ENCODE data around the gene LUM. TPM values are rescaled to one million over a fixed set of nuclear protein-coding genes. Genes with fewer than 3 reads are reported as not detected.

LUM gene
- polyA plus RNA-seq, 1 of the 3 experiments (the other 2 are of a cell fraction) = 30.6 TPM

- TF ChIP-seq REST (IDR thresholded peaks at IDR 0.05; ENCODE audit: low read depth, low read length) = no peak
- no peak for TF ChIP-seq TCF12 (IDR thresholded peaks at IDR 0.05)
These were observed 15.2 kb upstream of the LUM start (continued) for GRCh38 chr12:91126516-91126915.

GRCh38 chr12:91123236-91123916 is 12.1 kb upstream of the LUM start:
- H3K36me3 ChIP-seq (replicated peaks in 1 of 2; ENCODE audit: control insufficient read depth in 1 of 2, insufficient read depth in 2 of 2, low read length in 1 of 2) = no peaks in the 10 kb centered on the region
- DNase-seq = no peak
- no peak overlapping the region for H3K4me3 ChIP-seq (ENCODE audit: low read depth in 2 of 2, low read length in 1 of 2)
- ChIA-PET CTCF (no interaction called here), POLR2A (no interaction called here)
- H4K20me1 ChIP-seq (ENCODE audit: insufficient read depth) = no peaks in the 10 kb centered on the region
- peak overlapping the region in 1 of 2 experiments; percentile 36; a peak in 1 of 4 replicates for H3K27ac ChIP-seq (ENCODE audit: low read depth in 2 of 2, low read length in 1 of 2)
- 85% methylated on average over 5 of the region's 5 CpGs for WGBS (ENCODE audit: low lambda C conversion rate)
- no peak overlapping the region for H3K9ac ChIP-seq
- no peaks in the 10 kb centered on the region for H3K9me2 ChIP-seq
- no peak overlapping the region for H3K4me2 ChIP-seq
- H2AFZ ChIP-seq (ENCODE audit: low read depth) = no peak overlapping the region
- H3K27me3 ChIP-seq (ENCODE audit: insufficient read depth) = no peaks in the 10 kb centered on the region
- no peaks in the 10 kb centered on the region for H3K79me2 ChIP-seq (ENCODE audit: insufficient read depth)
- H3F3A ChIP-seq (replicated peaks; ENCODE audit: insufficient read depth) = peaks cover 12% of the 10 kb centered on the region
- H3K9me3 ChIP-seq = no peaks in the 10 kb centered on the region
- TF ChIP-seq NRF1 (IDR thresholded peaks at IDR 0.05; ENCODE audit: low read depth, low read length) (no peak), GABPA (IDR thresholded peaks at IDR 0.05; ENCODE audit: low read depth) (no peak), TEAD4 (IDR thresholded peaks at IDR 0.05; ENCODE audit: borderline replicate concordance, insufficient read depth) (no peak)
- peaks cover 0 to 7% of the 10 kb centered on the region in 2 experiments; a peak in 2 of 4 replicates for H3K4me1 ChIP-seq (ENCODE audit: control insufficient read depth in 1 of 2, insufficient read depth in 2 of 2, low read depth in 1 of 2, low read length in 1 of 2)

GRCh38 chr12:91120781-91121180 is 9.5 kb upstream of the LUM start:
- Histone ChIP-seq H3K27me3 (ENCODE audit: insufficient read depth) (no peaks in the 10 kb centered on the region), H2AFZ (ENCODE audit: low read depth) (no peak overlapping the region), H3K4me3 (ENCODE audit: low read depth in 2 of 2, low read length in 1 of 2) (no peak overlapping the region), H3K9me2 (no peaks in the 10 kb centered on the region), H3K27ac (ENCODE audit: low read depth in 2 of 2, low read length in 1 of 2) (no peak overlapping the region), H3K9ac (no peak overlapping the region), H3K9me3 (no peaks in the 10 kb centered on the region), H3F3A (replicated peaks; ENCODE audit: insufficient read depth) (peaks cover 4% of the 10 kb centered on the region), H3K79me2 (ENCODE audit: insufficient read depth) (no peaks in the 10 kb centered on the region), H3K36me3 (replicated peaks in 1 of 2; ENCODE audit: control insufficient read depth in 1 of 2, insufficient read depth in 2 of 2, low read length in 1 of 2) (no peaks in the 10 kb centered on the region), H3K4me1 (ENCODE audit: control insufficient read depth in 1 of 2, insufficient read depth in 2 of 2, low read depth in 1 of 2, low read length in 1 of 2) (no peaks in the 10 kb centered on the region; a peak in 1 of 4 replicates), H3K4me2 (no peak overlapping the region), H4K20me1 (ENCODE audit: insufficient read depth) (no peaks in the 10 kb centered on the region)
- POLR2A ChIA-PET = no interaction called here
- CTCF ChIA-PET = no interaction called here
- no peak for DNase-seq
- TF ChIP-seq MEF2A (IDR thresholded peaks at IDR 0.05; ENCODE audit: borderline replicate concordance, low read depth) (no peak), TEAD4 (IDR thresholded peaks at IDR 0.05; ENCODE audit: borderline replicate concordance, insufficient read depth) (no peak), USF2 (IDR thresholded peaks at IDR 0.05; ENCODE audit: borderline replicate concordance, low read depth, low read length) (no peak), IRF3 (IDR thresholded peaks at IDR 0.05; ENCODE audit: low read depth, low read length) (no peak), MAX (IDR thresholded peaks at IDR 0.05; ENCODE audit: low read depth) (no peak), SMC3 (IDR thresholded peaks at IDR 0.05; ENCODE audit: low read depth, low read length) (no peak), RFX5 (IDR thresholded peaks at IDR 0.05; ENCODE audit: low read length) (no peak), TAF1 (IDR thresholded peaks at IDR 0.05; ENCODE audit: borderline replicate concordance, low read depth, low read length) (no peak), RAD21 (IDR thresholded peaks at IDR 0.05; ENCODE audit: low read length) (no peak), ZBTB33 (IDR thresholded peaks at IDR 0.05; ENCODE audit: borderline replicate concordance, low read depth) (no peak), FOXJ3 (CRISPR knock-in tag; IDR thresholded peaks at IDR 0.05) (no peak), YY1 (IDR thresholded peaks at IDR 0.05; ENCODE audit: low read depth) (no peak), SIN3A (IDR thresholded peaks at IDR 0.05; ENCODE audit: borderline replicate concordance, low read depth, low read length) (no peak), MXI1 (IDR thresholded peaks at IDR 0.05; ENCODE audit: low read depth, low read length) (no peak), ELF1 (IDR thresholded peaks at IDR 0.05) (no peak)
